ENCODE data around the gene MORF4L1. TPM values are rescaled to one million over a fixed set of nuclear protein-coding genes. Genes with fewer than 3 reads are reported as not detected.

MORF4L1 gene
- polyA plus RNA-seq, 10 donors = 512 to 622 (median 562) TPM

GRCh38 chr15:78942741-78943140 lies 70.1 kb downstream of the MORF4L1 start:
- DNase-seq = no peak

- DNase-seq = peak in 1 of 3 donors; percentile 52
Observed at GRCh38 chr15:78943692-78944091, 71.0 kb downstream of the MORF4L1 start.

GRCh38 chr15:78944202-78944625 lies 71.5 kb downstream of the MORF4L1 start:
- DNase-seq = no peak

GRCh38 chr15:78944669-78945407 lies 72.1 kb downstream of the MORF4L1 start, which contains the start of gene CTSH:
Gene CTSH (minus strand): TSS chr15:78945046. CDS start chr15:78944981, 65 bp downstream.
- peak in 2 of 3 donors; percentile 49 to 77 for DNase-seq

- no peak for DNase-seq
Observed at GRCh38 chr15:78946493-78946892, 73.8 kb downstream of the MORF4L1 start.

- DNase-seq = no peak
Observed at GRCh38 chr15:78947506-78947905, 74.8 kb downstream of the MORF4L1 start.

Other genes starting within 250 kb of the MORF4L1 start
- gene CHRNB4, start 231.7 kb upstream of the MORF4L1 start, polyA plus RNA-seq (ENCODE audit: insufficient read length in 10 of 10) = 1 to 10 TPM in 2 of 10 donors, under 1 TPM in 8; 0.16 to 1.2 (median 0.41) TPM
- 10 to 100 TPM; 12.9 to 23.2 (median 18.0) TPM for gene ADAMTS7, start 61.4 kb upstream of the MORF4L1 start, polyA plus RNA-seq (ENCODE audit: insufficient read length in 10 of 10)
- gene CTSH, start 72.2 kb downstream of the MORF4L1 start, polyA plus RNA-seq (ENCODE audit: insufficient read length in 10 of 10) = 10 to 100 TPM; 17.7 to 38.0 (median 25.2) TPM
- gene RASGRF1, start 217.9 kb downstream of the MORF4L1 start, polyA plus RNA-seq (ENCODE audit: insufficient read length in 10 of 10) = under 1 TPM in 9 of 10 donors, not detected in 1; 0.04 to 0.39 (median 0.20) TPM